Astrocyte of the cerebellum (primary cell): Measurements from ENCODE around the gene ANAPC16.
"Not testable (repeated sequence)": the region's sequence is repeated elsewhere in the genome, so short reads cannot be mapped to it uniquely, and the experiment has no call there.

Experiments used
- DNase-seq: peaks from one replicate; pipeline ENCODE4 v3.0.0-alpha.2; 2011; ENCODE audit warnings: low read depth
- H3K4me3 ChIP-seq: 2 replicates; pipeline ENCODE4 v1.5.1; 2011; ENCODE audit warnings: mild to moderate bottlenecking, low read depth, low read length, moderate library complexity
- CTCF ChIP-seq: IDR thresholded peaks from 2 replicates; pipeline ENCODE4 v1.5.1; 2012; ENCODE audit warnings: low read length, low read depth, moderate library complexity, mild to moderate bottlenecking; ENCODE audit errors: missing control alignments
- in situ Hi-C: cut with HindIII; loops from 2 replicates; pipeline ENCODE4 v1.10.0; 2017; ENCODE audit warnings: low sequenced_read_pairs

The ANAPC16 gene

GRCh38 chr10:72265990-72266865 lies 50.4 kb downstream of the ANAPC16 start:
- in situ Hi-C loops: no loop called here
- DNase-seq: no peak
- TF ChIP-seq CTCF: no peak

GRCh38 chr10:72267381-72267780 lies 51.6 kb downstream of the ANAPC16 start:
- no peak overlapping the region for H3K4me3 ChIP-seq
- TF ChIP-seq CTCF: no peak
- in situ Hi-C loops: no loop called here
- no peak for DNase-seq

More at GRCh38 chr10:72265990-72266865, 50.4 kb downstream of the ANAPC16 start:
- H3K4me3 ChIP-seq: no peak overlapping the region

- no peak for TF ChIP-seq CTCF
- in situ Hi-C loops: no loop called here
- no peak overlapping the region for H3K4me3 ChIP-seq
- DNase-seq: no peak
These were observed 52.1 kb downstream of the ANAPC16 start for GRCh38 chr10:72267819-72268399.

- H3K4me3 ChIP-seq, DNase-seq, in situ Hi-C loops: not testable (repeated sequence)
These were observed 52.8 kb downstream of the ANAPC16 start for GRCh38 chr10:72268475-72269200.

GRCh38 chr10:72270607-72271281 lies 54.9 kb downstream of the ANAPC16 start:
- DNase-seq: no peak
- in situ Hi-C loops: no loop called here
- no peak for TF ChIP-seq CTCF
- no peak overlapping the region for H3K4me3 ChIP-seq

GRCh38 chr10:72272689-72273409 lies 57.0 kb downstream of the ANAPC16 start:
- no peak for TF ChIP-seq CTCF
- peak; percentile 73 for DNase-seq
- H3K4me3 ChIP-seq: peak overlapping the region; percentile 97
- in situ Hi-C loops: no loop called here
